COLO829 (cell line): Measurements from ENCODE around the gene TOMM6.

Experiments used
- DNase-seq: peaks from one replicate; pipeline ENCODE4 v3.0.0; 2012; ENCODE audit warnings: low spot score

Gene TOMM6

GRCh38 chr6:41824571-41825569 lies 37.4 kb downstream of the TOMM6 start:
- no peak for DNase-seq

GRCh38 chr6:41826343-41827022 lies 39.0 kb downstream of the TOMM6 start:
- no peak for DNase-seq

DNA sequence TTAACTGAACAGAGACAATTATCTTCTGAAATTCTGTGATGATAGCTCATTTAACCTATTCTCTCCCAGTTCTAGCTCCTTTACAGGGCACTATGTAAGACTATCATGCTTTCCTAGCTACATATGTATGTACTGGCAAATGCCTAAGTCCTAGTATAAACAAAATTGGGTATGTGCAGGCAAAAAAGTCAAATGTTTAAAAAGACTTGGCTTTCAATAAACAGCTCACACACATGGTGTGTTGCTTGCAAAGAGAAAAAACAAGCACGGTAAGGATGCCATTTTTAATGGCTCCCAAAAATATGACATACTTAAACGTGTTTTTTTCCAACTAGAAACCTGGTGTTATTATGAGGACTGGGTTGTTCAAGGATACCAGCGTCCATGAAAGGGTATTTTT lies 44.8 kb downstream of the TOMM6 start:
- no peak for DNase-seq

DNA sequence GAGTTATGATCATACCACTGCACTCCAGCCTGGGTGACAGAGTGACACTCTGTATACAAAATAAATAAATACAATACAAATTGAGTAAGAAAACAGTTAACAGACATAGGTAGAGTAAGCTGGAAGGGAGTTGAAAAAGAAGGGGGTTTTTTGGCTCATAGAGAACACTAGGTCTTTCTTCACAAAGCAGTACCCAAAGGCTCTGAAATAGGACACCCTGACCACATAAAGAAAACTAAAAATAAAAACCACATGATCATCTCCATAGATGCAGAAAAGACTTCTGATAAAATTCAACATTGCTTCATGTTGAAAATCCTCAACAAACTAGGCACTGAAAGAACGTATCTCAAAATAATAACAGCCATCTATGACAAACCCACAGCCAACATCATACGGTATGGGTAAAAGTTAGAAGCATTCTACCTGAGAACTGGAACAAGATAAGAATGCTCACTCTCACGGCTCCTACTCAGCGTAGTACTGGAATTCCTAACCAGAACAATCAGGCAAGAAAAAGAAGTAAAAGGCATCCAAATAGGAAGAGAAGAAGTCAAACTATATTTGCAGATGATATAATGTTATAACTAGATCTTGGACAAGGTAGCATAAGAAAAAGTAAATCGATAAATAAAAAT lies 48.6 kb downstream of the TOMM6 start:
- peak; percentile 69 for DNase-seq

GRCh38 chr6:41836660-41837052 lies 49.2 kb downstream of the TOMM6 start:
- no peak for DNase-seq
